GM19023 (cell line): ENCODE data around the gene MPEG1.

ENCODE experiments used
- ATAC-seq: cut with Tn5 transposase; IDR thresholded peaks from one replicate; pipeline ENCODE4 v1.9.1; 2021; ENCODE audit warnings: mild to moderate bottlenecking, moderate library complexity; ENCODE audit not compliant: unreplicated experiment

Gene MPEG1

GRCh38 chr11:59212744-59213631 lies at the start of gene MPEG1:
Gene MPEG1, minus strand, starts transcription at chr11:59212927. Its CDS starts 62 bp downstream, at chr11:59212865.
- peak; percentile 17 for ATAC-seq

GRCh38 chr11:59262177-59262818 lies 49.6 kb upstream of the MPEG1 start:
- no peak for ATAC-seq

GRCh38 chr11:59261150-59261549 lies 48.4 kb upstream of the MPEG1 start:
- no peak for ATAC-seq

- peak; percentile 39 for ATAC-seq
These were observed 47.2 kb upstream of the MPEG1 start for GRCh38 chr11:59259867-59260475.

GRCh38 chr11:59259047-59259446 lies 46.3 kb upstream of the MPEG1 start:
- peak; percentile 29 for ATAC-seq

GRCh38 chr11:59255281-59255680 lies 42.6 kb upstream of the MPEG1 start:
- no peak for ATAC-seq

GRCh38 chr11:59254286-59254685 lies 41.6 kb upstream of the MPEG1 start:
- ATAC-seq: no peak

- ATAC-seq: no peak
These were observed 40.3 kb upstream of the MPEG1 start for GRCh38 chr11:59253001-59253400.

- ATAC-seq: no peak
These were observed 36.8 kb upstream of the MPEG1 start for GRCh38 chr11:59249535-59249934.

- ATAC-seq: no peak
These were observed 35.0 kb upstream of the MPEG1 start for GRCh38 chr11:59247531-59248227.

- ATAC-seq: no peak
These were observed 30.9 kb upstream of the MPEG1 start for GRCh38 chr11:59243633-59244032.

GRCh38 chr11:59240322-59240721 lies 27.6 kb upstream of the MPEG1 start:
- ATAC-seq: no peak

GRCh38 chr11:59226396-59226795 lies 13.7 kb upstream of the MPEG1 start:
- no peak for ATAC-seq

- peak; percentile 39 for ATAC-seq
These were observed 12.3 kb upstream of the MPEG1 start for GRCh38 chr11:59225017-59225416.

- peak; percentile 46 for ATAC-seq
These were observed 11.7 kb upstream of the MPEG1 start for GRCh38 chr11:59224351-59224928.

- no peak for ATAC-seq
These were observed 10.9 kb upstream of the MPEG1 start for GRCh38 chr11:59223611-59224010.

GRCh38 chr11:59223177-59223576 lies 10.4 kb upstream of the MPEG1 start:
- no peak for ATAC-seq

- ATAC-seq: no peak
These were observed 9.8 kb upstream of the MPEG1 start for GRCh38 chr11:59222464-59223060.

GRCh38 chr11:59221441-59221840 lies 8.7 kb upstream of the MPEG1 start:
- no peak for ATAC-seq

GRCh38 chr11:59219836-59220235 lies 7.1 kb upstream of the MPEG1 start:
- no peak for ATAC-seq
